Calu3 (cell line): Measurements from ENCODE around the gene RTN1. TPM values are rescaled to one million over a fixed set of nuclear protein-coding genes. Genes with fewer than 3 reads are reported as not detected.

Source experiments
- BruUV-seq: library from RNA; stranded (reverse); fragments of 400-500 nt; replicated peaks from 2 replicates; lab custom pipeline; 2021; lab: Mats Ljungman, UMichigan
- CTCF ChIA-PET: fragments of 300-600 bp; sonication (Branson Sonifier 250); formaldehyde crosslinking; loops from one replicate; lab custom pipeline; 2022; ENCODE audit warnings: antibody characterized with exemption; lab: Charles Lee
- DNase-seq: peaks from one replicate; pipeline ENCODE4 v3.0.0; 2022
- H3K27ac Mint-ChIP-seq: one replicate; pipeline ENCODE4 v1.8.0; 2022; ENCODE audit warnings: mixed read lengths; ENCODE audit not compliant: unreplicated experiment
- H3K27me3 Mint-ChIP-seq: one replicate; pipeline ENCODE4 v1.8.0; 2022; ENCODE audit warnings: mixed read lengths; ENCODE audit not compliant: unreplicated experiment
- H3K36me3 Mint-ChIP-seq: one replicate; pipeline ENCODE4 v1.8.0; 2022; ENCODE audit warnings: mild to moderate bottlenecking, moderate library complexity, mixed read lengths; ENCODE audit not compliant: insufficient read depth, unreplicated experiment
- H3K4me1 Mint-ChIP-seq: one replicate; pipeline ENCODE4 v1.8.0; 2022; ENCODE audit warnings: mild to moderate bottlenecking, low read depth, mixed read lengths; ENCODE audit not compliant: unreplicated experiment
- H3K4me3 Mint-ChIP-seq: one replicate; pipeline ENCODE4 v1.8.0; 2022; ENCODE audit warnings: mild to moderate bottlenecking, low read depth, moderate library complexity, mixed read lengths; ENCODE audit not compliant: unreplicated experiment
- H3K9me3 Mint-ChIP-seq: one replicate; pipeline ENCODE4 v1.8.0; 2022; ENCODE audit warnings: low read depth, mixed read lengths; ENCODE audit not compliant: unreplicated experiment
- intact Hi-C: fragments of 100-400 bp; cut with micrococcal nuclease; formaldehyde crosslinking; loops from one replicate; pipeline ENCODE4 v1.10.0; 2022; ENCODE audit not compliant: unreplicated experiment
- total RNA-seq: library from RNA; stranded (reverse); gene quantifications from 2 replicates; pipeline ENCODE4 v1.2.3, GENCODE V29; 2022
- TF ChIP-seq, protein P1 (sequence below): fragments of 200-600 bp; IDR thresholded peaks from one replicate; pipeline ENCODE4 v1.8.0; 2022; ENCODE audit warnings: antibody characterized with exemption; ENCODE audit not compliant: unreplicated experiment

RTN1 gene
- total RNA-seq, 1 experiment from 2014 or later = not detected

DNA sequence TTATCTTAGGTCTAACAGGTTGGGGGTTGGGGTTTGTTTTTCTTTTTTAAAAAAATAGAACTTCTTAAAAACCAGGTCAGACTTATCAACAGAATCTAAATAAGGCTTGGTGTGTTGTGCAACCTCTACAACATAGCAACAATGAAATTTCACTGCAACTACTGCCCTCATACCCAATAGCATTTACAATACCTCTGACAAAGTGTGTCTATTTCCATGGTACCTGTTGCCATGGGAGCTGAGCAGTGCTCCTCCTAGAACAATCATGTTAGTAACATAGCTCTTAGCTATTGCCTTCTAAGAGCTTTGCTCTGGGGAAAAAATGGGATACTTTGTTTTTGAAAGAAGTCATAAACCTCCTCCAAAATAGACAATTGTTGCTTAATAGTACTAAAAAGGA is 190.7 kb downstream of the RTN1 start:
- H3K36me3 Mint-ChIP-seq = no peaks in the 10 kb centered on the region
- TF ChIP-seq, protein P1, sequence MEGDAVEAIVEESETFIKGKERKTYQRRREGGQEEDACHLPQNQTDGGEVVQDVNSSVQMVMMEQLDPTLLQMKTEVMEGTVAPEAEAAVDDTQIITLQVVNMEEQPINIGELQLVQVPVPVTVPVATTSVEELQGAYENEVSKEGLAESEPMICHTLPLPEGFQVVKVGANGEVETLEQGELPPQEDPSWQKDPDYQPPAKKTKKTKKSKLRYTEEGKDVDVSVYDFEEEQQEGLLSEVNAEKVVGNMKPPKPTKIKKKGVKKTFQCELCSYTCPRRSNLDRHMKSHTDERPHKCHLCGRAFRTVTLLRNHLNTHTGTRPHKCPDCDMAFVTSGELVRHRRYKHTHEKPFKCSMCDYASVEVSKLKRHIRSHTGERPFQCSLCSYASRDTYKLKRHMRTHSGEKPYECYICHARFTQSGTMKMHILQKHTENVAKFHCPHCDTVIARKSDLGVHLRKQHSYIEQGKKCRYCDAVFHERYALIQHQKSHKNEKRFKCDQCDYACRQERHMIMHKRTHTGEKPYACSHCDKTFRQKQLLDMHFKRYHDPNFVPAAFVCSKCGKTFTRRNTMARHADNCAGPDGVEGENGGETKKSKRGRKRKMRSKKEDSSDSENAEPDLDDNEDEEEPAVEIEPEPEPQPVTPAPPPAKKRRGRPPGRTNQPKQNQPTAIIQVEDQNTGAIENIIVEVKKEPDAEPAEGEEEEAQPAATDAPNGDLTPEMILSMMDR = no peak
- no peak overlapping the region for H3K27ac Mint-ChIP-seq
- DNase-seq = no peak
- intact Hi-C loops = no loop called here
- H3K4me3 Mint-ChIP-seq = no peak overlapping the region
- CTCF ChIA-PET = no interaction called here
- no TSS peak for BruUV-seq
- peaks cover 36% of the 10 kb centered on the region for H3K27me3 Mint-ChIP-seq
- H3K9me3 Mint-ChIP-seq = no peaks in the 10 kb centered on the region
- H3K4me1 Mint-ChIP-seq = no peaks in the 10 kb centered on the region

DNA sequence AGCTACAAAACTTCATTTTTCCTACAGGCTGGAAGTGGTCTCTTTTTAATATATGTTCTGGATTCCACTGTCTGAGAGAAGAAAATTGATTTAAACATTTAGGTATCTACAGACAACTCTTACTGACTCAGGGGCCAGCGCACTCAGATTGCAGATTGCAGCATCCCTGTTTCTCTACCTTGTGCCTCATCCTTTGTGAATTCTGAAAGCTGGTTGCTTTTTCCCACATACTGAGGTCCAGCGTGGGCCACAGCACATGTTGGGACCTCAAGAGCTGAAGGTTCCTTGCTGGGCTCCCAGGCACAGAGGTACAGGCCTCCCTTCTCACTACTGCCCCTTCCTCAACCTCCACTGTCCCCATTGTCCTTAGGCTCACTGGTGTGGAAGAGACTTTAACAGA is 192.2 kb downstream of the RTN1 start:
- H3K9me3 Mint-ChIP-seq = no peaks in the 10 kb centered on the region
- H3K36me3 Mint-ChIP-seq = no peaks in the 10 kb centered on the region
- intact Hi-C loops = no loop called here
- TF ChIP-seq, protein P1 = no peak
- no peak overlapping the region for H3K4me3 Mint-ChIP-seq
- no peaks in the 10 kb centered on the region for H3K4me1 Mint-ChIP-seq
- H3K27ac Mint-ChIP-seq = no peak overlapping the region
- CTCF ChIA-PET = no interaction called here
- no peak for DNase-seq
- no TSS peak for BruUV-seq
- H3K27me3 Mint-ChIP-seq = peaks cover 36% of the 10 kb centered on the region

DNA sequence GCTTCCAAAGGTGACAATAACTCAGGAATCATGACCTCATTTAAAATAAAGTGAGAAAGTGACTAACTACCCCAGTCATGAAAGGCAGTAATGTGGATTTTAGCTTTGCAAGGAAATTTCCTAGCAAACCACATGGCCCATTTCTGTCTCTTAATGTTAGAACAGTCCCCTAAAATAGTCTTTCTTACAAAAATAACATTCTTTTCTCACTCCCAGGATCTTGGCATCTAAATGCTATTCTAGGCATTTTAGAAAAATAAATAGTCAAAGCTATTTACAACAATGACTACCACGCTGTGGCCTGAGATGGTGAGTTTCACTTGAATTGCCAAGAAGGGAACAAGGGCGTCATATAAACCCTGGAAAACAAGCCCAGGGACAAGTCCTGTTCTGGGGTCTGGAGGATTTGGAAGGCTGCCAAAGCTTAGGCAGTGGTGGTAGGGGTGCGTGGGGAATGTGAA is 192.8 kb downstream of the RTN1 start:
- Mint-ChIP-seq H3K4me1 (no peaks in the 10 kb centered on the region), H3K4me3 (no peak overlapping the region), H3K27ac (no peak overlapping the region), H3K27me3 (peaks cover 36% of the 10 kb centered on the region), H3K9me3 (no peaks in the 10 kb centered on the region), H3K36me3 (no peaks in the 10 kb centered on the region)
- no TSS peak for BruUV-seq
- CTCF ChIA-PET = no interaction called here
- no peak for DNase-seq
- intact Hi-C loops = no loop called here
- TF ChIP-seq, protein P1 = no peak

DNA sequence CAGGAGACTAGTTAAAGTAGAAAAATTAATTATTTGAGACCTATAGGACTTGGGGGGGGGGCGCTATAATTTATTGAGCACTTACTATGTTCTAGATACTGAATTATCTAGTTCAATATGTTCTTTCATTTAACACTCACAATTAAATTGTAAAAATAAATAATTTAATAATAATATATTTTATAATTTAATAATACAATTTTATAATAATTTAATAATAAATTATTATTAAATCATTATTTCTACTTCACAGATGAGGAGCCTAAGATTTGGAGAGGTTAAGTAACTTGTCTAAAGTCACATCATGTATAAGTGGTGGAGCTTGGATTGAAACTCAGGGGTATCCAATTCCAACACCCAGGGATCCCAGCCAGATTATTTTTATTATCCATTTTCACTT is 195.2 kb downstream of the RTN1 start:
- Mint-ChIP-seq H3K4me1 (no peaks in the 10 kb centered on the region), H3K27me3 (peaks cover 18% of the 10 kb centered on the region), H3K4me3 (no peak overlapping the region), H3K9me3 (no peaks in the 10 kb centered on the region), H3K27ac (no peak overlapping the region), H3K36me3 (no peaks in the 10 kb centered on the region)
- CTCF ChIA-PET = no interaction called here
- DNase-seq = no peak
- TF ChIP-seq, protein P1 = no peak
- intact Hi-C loops = no loop called here
- BruUV-seq = no TSS peak
